ENCODE measurements around the gene SKIDA1. TPM values are rescaled to one million over a fixed set of nuclear protein-coding genes. Genes with fewer than 3 reads are reported as not detected.

Gene SKIDA1
- total RNA-seq, 1 donor from 2014 or later = 3.6 TPM

DNA sequence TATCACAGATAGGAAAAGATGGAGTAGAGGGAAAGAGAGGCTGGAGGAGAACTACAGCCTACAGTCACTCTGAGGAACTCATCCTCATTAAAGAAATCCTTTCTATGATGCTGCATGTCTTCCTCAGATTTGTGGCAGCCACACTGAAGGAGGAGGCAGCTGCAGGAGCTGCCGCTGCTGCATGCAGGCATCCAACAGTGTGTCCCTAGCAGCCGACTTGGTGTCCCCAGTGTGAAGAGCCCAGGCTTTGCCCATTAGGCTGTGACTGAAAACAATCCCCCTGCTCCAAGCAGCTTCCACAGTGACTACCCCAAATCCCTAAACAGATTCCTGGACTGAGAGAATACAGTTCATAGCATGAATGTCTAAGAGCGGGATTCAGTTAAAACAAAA lies 23.1 kb downstream of the SKIDA1 start:
- DNase-seq (ENCODE audit: low spot score) = no peak

DNA sequence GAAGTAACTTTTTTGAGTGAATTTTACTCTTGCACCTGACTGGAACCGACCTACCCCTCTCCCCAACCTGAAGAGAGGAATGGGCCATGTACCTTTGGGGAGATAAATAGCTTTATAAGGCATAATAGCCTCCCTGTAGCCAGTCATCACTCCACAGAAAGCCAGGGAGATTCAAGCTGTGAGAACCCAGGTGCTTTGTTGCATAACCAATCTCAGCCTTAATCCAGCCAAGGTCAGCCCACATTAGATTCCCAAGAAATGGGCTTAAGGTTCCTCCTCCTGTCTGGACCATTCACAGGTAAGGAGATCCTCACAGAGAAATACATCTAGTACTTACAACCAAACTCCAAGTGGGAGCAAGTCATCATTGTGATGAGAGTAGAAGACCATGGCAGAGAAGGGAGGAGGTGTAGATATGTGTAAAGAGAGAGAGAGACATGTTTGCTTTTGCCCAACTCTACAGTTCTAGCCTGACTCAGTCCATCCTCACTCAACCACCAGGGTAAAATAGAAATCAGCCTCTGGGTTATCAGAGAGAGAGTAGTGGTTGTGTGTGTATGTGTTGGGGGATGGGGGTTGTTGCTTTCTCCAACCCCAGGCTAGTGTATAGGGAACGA lies 23.6 kb downstream of the SKIDA1 start:
- DNase-seq (ENCODE audit: low spot score) = no peak

DNA sequence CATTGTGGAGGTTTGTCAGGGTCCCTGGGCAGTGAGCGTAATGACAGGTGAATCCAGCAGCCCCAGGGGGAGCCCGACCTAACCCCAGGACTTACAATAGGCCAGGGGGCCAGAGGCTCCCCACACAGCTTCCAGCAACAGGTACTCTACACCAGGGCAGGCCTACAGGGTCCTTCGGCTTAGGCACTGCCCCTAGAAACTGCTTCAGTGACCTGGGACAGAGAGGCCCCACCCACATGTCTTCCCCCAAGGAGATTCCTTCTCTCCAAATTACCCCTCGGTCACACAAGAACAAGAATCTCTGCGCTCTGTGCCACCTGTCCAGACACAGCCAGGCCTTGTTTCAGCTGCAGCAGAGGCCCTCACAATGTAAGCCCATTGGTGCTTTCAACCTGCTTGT lies 24.4 kb downstream of the SKIDA1 start:
- DNase-seq (ENCODE audit: low spot score) = no peak

DNA sequence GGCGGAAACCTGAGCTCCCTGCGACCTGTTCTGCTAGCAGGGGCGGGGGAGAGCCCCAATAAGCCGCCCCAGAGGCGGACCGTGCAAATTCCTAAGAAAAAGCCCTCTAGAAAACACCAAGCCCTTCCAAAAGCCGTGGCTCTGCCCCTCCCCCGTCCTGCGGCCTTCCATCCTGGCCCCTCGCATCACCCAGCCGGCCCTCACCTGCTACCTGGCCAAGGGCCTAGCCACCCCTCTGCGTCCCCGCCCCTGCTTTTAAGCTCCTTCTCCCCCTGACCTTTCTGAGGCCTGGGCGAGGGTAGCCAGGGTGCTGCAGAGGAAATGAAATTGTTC lies 24.9 kb downstream of the SKIDA1 start:
- no peak for DNase-seq (ENCODE audit: low spot score)

DNA sequence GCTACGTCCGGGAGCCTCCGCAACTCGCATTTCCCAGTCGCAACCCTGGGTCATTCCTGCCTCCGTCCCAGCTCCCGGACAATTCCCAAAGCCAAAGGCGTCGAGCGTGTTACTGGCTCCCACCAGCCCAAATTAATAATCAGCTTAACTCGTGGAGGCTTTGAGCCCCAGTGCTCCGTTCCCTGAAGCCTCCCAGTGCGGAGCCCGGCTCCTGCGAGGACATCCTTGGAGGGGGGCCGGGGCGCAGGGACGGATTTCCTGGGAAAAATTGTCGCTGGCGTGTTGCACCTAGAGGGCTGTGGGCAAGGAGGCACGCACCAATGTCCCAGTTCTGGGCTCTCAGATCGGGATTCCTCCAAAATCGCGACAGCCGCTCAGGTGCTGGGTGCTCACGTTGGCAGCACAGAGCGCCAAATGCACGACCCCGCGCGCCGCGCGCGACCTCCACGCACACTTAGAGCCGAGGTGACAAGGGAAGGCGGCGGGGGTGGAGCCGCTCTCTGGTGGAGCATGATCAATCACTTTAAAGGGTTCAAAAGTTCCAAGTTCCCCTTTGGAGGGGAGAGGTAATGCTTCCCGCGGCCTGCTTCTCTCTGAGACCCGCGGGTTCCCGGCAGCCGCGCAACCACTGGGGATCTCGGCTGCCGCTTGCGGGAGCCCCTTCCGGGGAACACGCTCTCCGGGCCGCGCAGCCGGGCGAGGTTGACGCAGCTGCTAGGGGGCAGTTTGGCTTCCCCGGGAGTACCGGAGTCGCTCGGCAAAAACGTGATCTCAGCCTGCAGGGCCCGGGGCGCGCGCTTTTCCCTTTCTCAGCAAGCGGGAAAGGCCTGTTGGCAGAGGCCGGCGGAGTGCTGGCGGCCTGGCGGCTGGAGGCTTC lies 25.5 kb downstream of the SKIDA1 start:
- DNase-seq (ENCODE audit: low spot score) = no peak

DNA sequence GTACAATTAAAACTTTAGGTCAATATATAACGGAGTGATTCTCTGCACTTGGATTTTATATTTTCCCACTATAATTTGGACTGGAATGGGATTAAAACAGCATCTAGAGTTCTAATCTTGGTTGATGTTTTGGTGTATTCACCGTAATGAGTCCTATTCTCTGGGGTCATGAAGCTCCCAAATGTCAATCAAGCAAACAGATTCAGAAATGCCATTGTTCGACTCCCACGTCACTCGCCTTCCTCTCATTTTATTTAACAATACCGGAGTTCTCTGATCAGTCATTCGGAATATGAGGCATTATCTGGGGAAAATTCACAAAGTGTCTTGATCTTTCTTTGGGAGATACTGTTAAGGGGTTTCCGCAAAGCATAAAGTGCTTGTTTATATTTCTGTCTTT lies 26.5 kb downstream of the SKIDA1 start:
- DNase-seq (ENCODE audit: low spot score) = no peak

DNA sequence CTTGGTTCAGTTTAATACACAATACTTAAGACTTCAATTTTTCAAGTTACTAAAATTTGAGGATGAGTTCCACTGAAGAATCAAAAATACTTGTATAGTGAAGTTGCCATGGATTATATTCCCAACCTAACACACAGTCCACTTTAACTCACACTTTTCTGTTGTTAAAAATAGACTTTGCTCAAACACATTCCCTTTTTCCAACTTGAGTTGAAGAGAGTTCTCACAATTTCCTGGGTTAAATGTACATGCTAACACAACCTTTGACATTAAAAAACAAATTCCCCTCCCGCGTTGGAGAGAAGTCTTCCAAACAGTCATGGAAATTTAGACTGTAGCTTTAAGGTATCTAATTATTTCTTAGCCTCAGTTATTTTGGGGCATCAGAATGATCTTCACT lies 27.1 kb downstream of the SKIDA1 start:
- no peak for DNase-seq (ENCODE audit: low spot score)

DNA sequence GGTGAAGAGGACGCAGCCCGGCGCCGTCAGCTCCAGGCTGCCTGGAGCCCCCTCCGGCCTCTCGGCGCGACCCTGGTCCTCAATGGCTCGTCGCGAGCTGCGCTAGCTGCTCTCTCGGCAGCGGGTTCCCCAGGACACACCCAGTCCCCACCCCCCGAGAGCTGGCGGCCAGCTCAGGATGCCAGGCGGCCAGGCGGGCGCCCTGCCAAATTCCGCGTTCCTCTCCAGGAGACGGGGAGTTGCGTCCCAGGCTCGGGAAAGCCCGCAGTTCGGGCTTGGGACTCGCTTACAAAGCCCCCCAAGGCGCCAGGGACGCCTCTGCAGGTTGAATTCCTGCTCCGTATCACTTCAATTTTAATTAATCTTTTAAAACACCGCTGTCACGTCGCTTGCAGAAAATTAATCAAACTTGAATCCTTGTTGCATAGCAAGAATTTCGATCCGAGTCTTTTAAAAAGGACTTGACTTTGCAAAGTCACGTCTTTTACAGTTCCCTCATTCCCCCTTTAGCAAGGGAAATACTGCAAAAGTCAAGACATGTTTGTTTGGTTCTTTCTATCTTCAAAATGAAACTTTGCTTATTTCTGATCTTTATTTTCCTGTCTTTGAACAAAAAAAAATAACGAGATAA lies 28.2 kb downstream of the SKIDA1 start:
- DNase-seq (ENCODE audit: low spot score) = peak; percentile 94

DNA sequence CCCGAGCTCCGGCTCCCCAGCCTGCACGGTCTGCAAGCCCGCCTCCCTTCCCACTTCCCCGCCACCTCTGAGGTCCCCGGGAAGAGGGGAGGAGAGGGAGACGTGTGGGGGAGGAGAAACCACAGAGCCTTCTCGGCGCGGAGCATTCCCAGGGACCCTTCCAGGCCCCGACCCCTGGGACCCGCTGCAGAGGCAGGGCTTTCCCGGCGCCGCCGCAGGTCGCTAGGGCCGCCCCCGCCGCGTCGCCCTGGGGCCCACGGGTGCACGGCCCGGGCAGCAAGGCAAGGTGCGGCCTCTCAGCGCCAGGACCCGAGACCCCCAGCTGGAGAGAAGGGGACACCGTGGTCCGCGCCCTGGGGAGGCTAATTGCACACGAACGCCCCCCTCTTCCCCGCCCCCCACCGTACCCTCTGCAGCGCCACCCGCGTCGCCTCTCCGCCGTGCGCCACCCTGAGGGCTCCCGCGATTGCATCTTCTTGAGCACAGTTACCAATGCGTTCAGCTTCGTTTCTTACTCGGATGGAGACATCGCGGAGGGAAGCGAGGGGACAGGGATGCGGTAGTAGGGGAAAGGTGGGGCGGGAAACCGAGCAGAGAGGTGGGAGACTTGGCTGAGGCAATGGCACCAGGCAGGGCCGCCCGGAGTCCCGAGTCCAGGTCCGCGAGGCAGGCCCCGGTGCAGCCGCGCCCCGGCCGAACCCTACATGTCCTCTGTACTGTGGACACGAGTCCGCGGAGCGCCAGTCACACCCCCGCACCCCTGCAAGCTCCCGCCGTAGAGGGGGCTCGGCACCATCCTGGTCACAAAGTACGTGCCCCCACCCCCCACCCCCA lies 28.9 kb downstream of the SKIDA1 start:
- DNase-seq (ENCODE audit: low spot score) = peak; percentile 66

DNA sequence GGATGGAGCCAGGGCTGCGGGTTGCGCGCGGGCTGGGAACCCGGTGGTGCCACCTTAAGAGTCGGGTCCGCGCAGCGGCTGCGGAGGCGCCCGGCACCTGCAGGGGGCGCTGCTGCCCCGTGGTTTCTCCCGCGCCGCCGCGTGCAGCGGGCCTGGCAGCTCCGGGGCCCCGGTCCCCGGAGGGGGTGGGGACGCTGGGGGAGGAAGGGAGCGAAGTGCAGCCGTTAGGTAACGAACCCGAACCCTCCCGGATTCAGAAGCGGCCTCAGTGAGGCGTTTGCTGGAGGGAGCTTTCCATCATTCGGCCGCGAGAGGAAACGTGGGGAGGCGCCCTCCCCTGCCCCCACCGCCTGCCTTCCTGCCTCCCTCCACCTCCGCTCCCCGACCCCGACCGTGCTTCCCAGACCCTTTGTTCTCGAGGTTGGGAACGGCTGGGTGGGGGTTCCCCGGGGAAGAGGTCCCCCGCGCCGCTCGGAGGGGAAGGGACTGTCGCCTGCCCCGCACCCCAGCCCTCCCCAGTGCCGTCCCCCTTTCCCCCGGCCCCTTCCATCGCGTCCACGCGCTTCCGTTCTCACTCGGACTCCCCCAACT lies 29.6 kb downstream of the SKIDA1 start:
- DNase-seq (ENCODE audit: low spot score) = peak; percentile 90

DNA sequence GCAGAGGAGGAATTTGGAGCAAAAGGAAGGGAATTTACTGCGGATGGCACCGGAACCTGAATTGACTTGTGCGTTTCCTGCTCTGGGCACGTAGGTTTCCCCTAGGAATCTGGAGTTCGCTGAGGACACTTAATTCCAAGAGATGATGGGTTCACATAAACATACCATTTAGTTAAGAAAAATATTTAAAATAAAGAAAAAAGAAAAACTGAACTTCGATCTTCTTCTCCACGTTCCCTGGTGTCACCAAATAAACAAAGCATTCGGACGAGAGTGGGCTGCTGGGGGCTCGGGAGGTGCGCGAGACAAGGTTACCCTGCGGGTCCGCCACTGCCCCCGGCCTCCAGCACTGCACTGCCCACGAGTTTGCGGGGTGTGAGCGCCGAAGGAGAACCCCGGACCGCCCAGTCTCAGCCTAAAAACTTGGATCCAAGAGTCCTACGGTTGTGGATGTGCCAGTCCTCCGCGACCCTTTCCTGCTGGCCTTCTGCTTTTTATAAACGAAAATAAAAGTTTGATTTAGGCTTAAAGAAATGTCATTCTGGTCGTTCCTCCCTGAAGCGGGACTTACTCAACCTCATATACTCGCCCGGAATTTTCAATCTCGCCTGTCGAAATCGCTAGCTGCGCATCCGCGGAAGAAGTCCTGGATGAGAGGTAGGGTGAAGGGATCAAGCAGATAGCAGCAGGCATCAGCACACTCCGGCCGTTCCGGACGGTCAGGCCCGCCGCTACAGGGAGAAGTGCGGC lies 30.3 kb downstream of the SKIDA1 start:
- no peak for DNase-seq (ENCODE audit: low spot score)

DNA sequence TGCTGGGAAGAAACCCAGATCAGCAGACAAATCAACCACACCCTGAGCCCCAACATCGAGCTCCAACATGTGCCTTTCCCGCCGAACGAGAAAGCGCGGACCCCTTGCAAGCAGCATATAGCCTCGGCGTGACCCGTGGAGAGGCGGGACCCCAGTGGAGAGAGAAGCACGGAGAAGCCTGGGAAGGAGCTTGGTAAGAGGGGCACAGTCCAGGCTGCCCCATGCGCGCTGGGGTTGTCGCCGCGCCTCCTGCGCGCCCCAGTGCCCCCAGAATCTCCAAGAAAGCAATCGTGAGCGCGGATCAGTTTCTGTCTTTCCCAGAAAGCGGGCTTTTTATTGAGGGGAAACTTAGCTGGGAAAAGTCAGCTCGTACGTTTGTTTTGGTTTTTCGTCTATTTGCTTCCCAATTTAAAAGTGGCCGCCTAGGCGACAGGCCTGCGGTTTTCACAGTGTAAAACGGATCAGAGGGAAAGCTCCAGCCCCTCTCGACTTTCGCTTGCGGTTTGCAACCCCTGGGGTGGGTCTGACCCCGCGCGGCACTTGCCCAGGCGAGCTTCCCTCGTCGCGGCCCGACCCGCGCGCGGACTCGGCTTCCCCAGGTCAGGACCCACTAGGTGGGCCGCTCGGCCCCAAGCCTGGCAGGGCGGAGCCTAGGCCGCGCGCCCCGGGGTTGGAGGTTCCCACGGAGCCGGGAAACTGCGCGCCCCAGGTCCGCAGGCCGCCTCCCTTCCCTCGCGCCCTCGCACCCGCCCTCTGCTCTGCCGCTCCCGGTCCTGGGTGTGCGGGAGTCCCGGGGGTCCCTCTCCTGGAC lies 31.1 kb downstream of the SKIDA1 start:
- peak; percentile 46 for DNase-seq (ENCODE audit: low spot score)

DNA sequence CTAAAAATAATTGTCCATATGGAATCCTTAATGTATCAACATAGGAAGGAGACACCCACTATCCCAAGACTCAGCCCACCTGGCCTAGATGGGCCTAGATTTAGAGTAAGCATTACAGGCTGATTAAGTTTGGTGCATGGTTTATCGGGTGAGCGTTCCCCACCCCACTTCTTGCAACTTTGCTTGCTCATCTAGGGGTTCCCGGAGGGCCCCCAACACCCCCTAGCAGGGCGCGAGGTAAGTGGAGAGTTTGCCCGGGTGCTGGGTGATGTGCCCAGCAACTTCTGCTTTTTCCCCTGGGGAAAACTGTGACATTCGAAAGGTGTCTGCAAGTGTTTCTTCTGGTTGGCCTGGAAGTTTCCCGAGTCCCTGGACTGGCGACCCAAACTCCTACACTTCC lies 31.7 kb downstream of the SKIDA1 start:
- DNase-seq (ENCODE audit: low spot score) = no peak

DNA sequence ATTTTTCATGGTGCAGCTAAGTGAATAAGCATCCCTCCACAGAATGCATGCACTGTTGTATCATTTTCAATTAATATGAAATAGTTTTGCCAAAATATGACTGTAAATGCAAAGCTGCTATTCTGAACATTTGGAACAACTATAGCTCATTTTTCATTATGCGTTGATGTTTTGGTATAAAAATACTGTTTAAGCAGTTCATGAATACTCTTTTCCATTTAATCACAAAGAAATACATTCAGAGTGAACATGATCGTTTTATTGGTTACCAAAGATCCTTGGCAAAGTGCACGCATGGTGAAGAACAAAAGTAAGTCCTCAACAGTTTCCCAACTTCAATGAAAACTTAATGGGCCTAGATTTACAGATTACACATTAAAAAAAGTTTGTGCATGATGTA lies 33.1 kb downstream of the SKIDA1 start:
- no peak for DNase-seq (ENCODE audit: low spot score)

DNA sequence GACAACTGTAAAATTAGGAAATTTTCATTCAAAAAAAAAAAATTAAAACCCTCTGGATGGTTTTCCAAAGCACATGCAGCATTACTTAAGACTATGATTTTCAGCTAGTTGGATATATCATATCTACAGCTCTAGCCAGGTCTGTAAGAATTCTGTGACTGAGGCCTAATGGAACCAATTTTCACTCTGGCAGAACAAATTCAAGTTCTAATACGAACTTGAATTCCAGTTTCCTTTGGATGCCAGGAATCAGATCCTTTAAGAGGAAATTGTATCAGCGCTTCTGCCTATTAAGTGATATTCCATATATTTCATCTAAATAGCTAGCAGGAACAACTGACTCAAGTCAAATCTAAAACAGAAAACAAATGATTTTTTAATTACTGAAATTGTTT lies 34.8 kb downstream of the SKIDA1 start:
- no peak for DNase-seq (ENCODE audit: low spot score)

DNA sequence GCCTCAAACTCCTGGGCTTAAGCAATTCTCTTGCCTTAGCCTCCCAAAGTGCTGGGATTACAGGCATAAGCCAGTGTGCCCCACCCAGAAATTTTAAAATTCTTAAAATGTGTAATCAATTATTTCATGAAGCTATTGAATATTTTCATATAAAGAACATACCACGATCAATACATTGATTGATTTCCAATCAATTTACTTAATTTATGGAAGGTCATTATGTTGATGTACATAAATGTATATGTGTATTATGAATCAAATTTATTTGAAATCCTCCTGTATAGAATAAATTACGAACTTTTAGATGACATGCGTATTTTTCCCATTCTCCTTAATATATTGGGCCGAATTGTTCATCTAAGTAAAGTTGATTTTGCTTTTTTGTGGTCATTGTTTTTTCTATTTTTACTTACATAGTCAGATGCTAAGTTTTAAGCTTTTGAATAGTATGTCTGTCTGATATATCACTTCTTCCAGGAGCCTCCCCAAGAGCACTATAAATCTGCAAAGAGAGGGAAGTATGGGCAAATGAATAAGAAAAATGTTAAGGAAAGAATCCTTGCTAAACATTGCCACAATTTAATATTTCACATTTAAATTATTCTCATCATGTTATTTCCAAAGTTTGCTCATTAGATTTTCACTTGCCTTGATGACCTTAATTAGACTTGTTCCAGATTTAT lies 35.3 kb downstream of the SKIDA1 start:
- DNase-seq (ENCODE audit: low spot score) = no peak

DNA sequence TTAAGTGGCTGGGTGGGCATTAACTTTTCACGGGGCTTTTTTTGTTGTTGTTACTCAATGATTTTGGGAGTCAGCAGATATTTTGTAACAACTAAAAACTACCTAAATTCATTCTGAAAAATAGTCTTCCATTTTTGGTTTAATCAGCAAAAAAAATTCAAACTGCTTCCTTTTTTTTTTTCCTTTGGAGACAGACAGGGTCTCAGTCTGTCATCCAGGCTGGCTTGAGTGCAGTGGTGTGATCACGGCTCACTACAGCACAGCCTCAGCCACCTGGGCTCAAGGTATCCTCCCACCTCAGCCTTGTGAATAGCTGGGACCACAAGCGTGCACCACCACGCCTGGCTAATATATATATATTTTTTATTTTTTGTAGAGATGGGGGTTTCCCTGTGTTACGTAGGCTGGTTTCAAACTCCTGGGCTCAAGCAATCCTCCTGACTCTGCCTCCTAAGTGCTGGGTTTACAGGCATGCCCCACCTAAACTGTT lies 36.5 kb downstream of the SKIDA1 start:
- no peak for DNase-seq (ENCODE audit: low spot score)

DNA sequence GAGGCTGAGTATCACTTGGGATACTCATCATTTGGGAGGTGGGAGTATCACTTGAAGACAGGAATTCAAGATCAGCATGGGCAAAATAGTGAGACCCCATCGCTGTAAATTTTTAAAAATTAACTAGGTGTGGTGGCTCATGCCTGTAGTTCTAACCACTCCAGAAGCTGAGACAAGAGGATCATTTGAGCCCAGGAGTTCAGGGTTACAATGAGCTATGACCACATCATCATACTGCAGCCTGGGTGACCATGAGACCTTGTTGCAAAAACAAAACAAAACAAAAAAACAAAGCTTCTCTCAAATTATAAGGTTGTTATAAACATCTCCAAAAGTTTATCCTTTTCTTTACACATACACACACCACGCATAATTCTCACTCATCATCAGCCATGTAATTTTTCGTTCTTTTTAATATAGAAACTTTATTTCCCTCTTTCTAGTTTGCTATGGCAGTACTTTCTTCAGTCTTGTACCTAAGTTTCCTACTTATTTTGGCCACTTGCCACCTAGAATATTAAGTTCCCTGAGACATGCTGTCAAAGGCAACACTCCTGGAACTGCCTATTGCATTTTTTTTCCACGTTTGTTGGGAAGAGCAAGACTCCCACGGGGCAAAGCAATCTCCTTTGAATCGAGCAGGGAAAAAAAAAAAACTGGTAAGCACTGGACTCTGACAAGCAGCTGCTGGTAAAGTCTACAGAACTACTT lies 37.1 kb downstream of the SKIDA1 start:
- no peak for DNase-seq (ENCODE audit: low spot score)
